HG03039 (cell line): Measurements from ENCODE around the gene CAPN5.

Experiments used
- ATAC-seq: cut with Tn5 transposase; IDR thresholded peaks from one replicate; pipeline ENCODE4 v1.9.1; 2021; ENCODE audit warnings: mild to moderate bottlenecking, moderate library complexity; ENCODE audit not compliant: unreplicated experiment

The CAPN5 gene

GRCh38 chr11:77129069-77129841, 62.5 kb downstream of the CAPN5 start:
- no peak for ATAC-seq

- ATAC-seq: no peak
Measured at GRCh38 chr11:77129842-77130756, 63.3 kb downstream of the CAPN5 start.

- no peak for ATAC-seq
Measured at GRCh38 chr11:77130763-77131513, 64.2 kb downstream of the CAPN5 start.

- no peak for ATAC-seq
Measured at GRCh38 chr11:77131560-77131959, 64.8 kb downstream of the CAPN5 start.

GRCh38 chr11:77135069-77135468, 68.3 kb downstream of the CAPN5 start:
- ATAC-seq: no peak

- no peak for ATAC-seq
Measured at GRCh38 chr11:77136074-77136473, 69.3 kb downstream of the CAPN5 start.

GRCh38 chr11:77136784-77137420, 70.1 kb downstream of the CAPN5 start:
- no peak for ATAC-seq

GRCh38 chr11:77137421-77137820, 70.7 kb downstream of the CAPN5 start:
- ATAC-seq: no peak

- ATAC-seq: no peak
Measured at GRCh38 chr11:77138106-77138649, 71.4 kb downstream of the CAPN5 start.

GRCh38 chr11:77139201-77139600, 72.4 kb downstream of the CAPN5 start:
- no peak for ATAC-seq

GRCh38 chr11:77140231-77140851, 73.6 kb downstream of the CAPN5 start:
- ATAC-seq: no peak

- no peak for ATAC-seq
Measured at GRCh38 chr11:77141034-77141433, 74.3 kb downstream of the CAPN5 start.

GRCh38 chr11:77141475-77141874, 74.7 kb downstream of the CAPN5 start:
- no peak for ATAC-seq

GRCh38 chr11:77142091-77142975, 75.6 kb downstream of the CAPN5 start:
- ATAC-seq: no peak

- ATAC-seq: no peak
Measured at GRCh38 chr11:77143405-77144020, 76.7 kb downstream of the CAPN5 start.

GRCh38 chr11:77144196-77144856, 77.6 kb downstream of the CAPN5 start:
- no peak for ATAC-seq

GRCh38 chr11:77144857-77145428, 78.2 kb downstream of the CAPN5 start:
- no peak for ATAC-seq
